IMR-90 (cell line): Measurements from ENCODE around the gene SERPINA5. TPM values are rescaled to one million over a fixed set of nuclear protein-coding genes. Genes with fewer than 3 reads are reported as not detected.

Source experiments
- ATAC-seq: fragments of 200-7000 bp; cut with Tn5 transposase; 2 replicates; pipeline ENCODE4 v1.9.1; 2020; ENCODE audit warnings: low read depth, mild to moderate bottlenecking, moderate library complexity
- BruUV-seq: library from RNA; stranded (reverse); fragments of 400-500 nt; replicated peaks from 2 replicates; lab custom pipeline; 2021; lab: Mats Ljungman, UMichigan
- CTCF ChIA-PET: fragments of 300-600 bp; formaldehyde crosslinking; extraction: SDS; loops from one replicate; lab custom pipeline; 2021; ENCODE audit warnings: antibody characterized with exemption; lab: Yijun Ruan, JAX
- POLR2A ChIA-PET: fragments of 300-600 bp; sonication (Branson Sonifier 250); formaldehyde crosslinking; loops from one replicate; lab custom pipeline; 2022; ENCODE audit warnings: antibody characterized with exemption; ENCODE audit not compliant: unreplicated experiment; lab: Charles Lee
- DNase-seq: peaks from one replicate; pipeline ENCODE4 v3.0.0; 2013
- H2AFZ ChIP-seq: replicated peaks from 2 replicates; pipeline ENCODE3; 2013; ENCODE audit warnings: low read length, mild to moderate bottlenecking; ENCODE audit not compliant: poor library complexity
- H2AK5ac ChIP-seq: 2 replicates; pipeline ENCODE4 v1.6.1; 2013; ENCODE audit warnings: low read depth, low read length, inconsistent platforms
- H2AK9ac ChIP-seq: replicated peaks from 2 replicates; pipeline ENCODE3; 2013; ENCODE audit warnings: mild to moderate bottlenecking, low read depth, low read length, moderate library complexity; ENCODE audit not compliant: poor library complexity
- H2BK120ac ChIP-seq: 2 replicates; pipeline ENCODE4 v1.6.1; 2013; ENCODE audit warnings: low read depth, low read length, inconsistent platforms
- H2BK15ac ChIP-seq: 3 replicates; pipeline ENCODE4 v1.6.1; 2013; ENCODE audit warnings: low read depth, low read length, inconsistent platforms
- H2BK20ac ChIP-seq: 2 replicates; pipeline ENCODE4 v1.6.1; 2013; ENCODE audit warnings: low read depth, mild to moderate bottlenecking, inconsistent platforms, low read length, moderate library complexity
- H2BK5ac ChIP-seq: 2 replicates; pipeline ENCODE4 v1.6.1; 2013; ENCODE audit warnings: mild to moderate bottlenecking, low read depth, low read length, inconsistent platforms; ENCODE audit not compliant: poor library complexity, severe bottlenecking
- H3K14ac ChIP-seq: replicated peaks from 2 replicates; pipeline ENCODE4 v1.6.1; 2013; ENCODE audit warnings: low read depth, low read length, inconsistent platforms
- H3K18ac ChIP-seq: 2 replicates; pipeline ENCODE4 v1.6.1; 2013; ENCODE audit warnings: low read depth, low read length, control low read depth
- H3K23ac ChIP-seq: 2 replicates; pipeline ENCODE4 v1.6.1; 2013; ENCODE audit warnings: low read depth, low read length, inconsistent platforms
- H3K27ac ChIP-seq: 2 replicates; pipeline ENCODE4 v1.5.1; 2013; ENCODE audit warnings: mild to moderate bottlenecking, control low read depth, low read length; ENCODE audit not compliant: insufficient read depth
- H3K27me3 ChIP-seq: 2 replicates; pipeline ENCODE4 v1.6.1; 2013; ENCODE audit warnings: low read length; ENCODE audit not compliant: control insufficient read depth, insufficient read depth
- H3K36me3 ChIP-seq: 2 replicates; pipeline ENCODE4 v1.6.1; 2013; ENCODE audit warnings: low read length, mixed read lengths; ENCODE audit not compliant: control insufficient read depth, insufficient read depth
- H3K4ac ChIP-seq: 2 replicates; pipeline ENCODE4 v1.6.1; 2013; ENCODE audit warnings: low read depth, low read length, inconsistent platforms
- H3K4me1 ChIP-seq: 2 replicates; pipeline ENCODE4 v1.6.1; 2013; ENCODE audit warnings: low read length, mixed read lengths; ENCODE audit not compliant: control insufficient read depth, insufficient read depth
- H3K4me2 ChIP-seq: 2 replicates; pipeline ENCODE4 v1.6.1; 2013; ENCODE audit warnings: low read depth, mild to moderate bottlenecking, control low read depth, low read length, moderate library complexity
- H3K4me3 ChIP-seq: 2 replicates; pipeline ENCODE4 v1.5.1; 2013; ENCODE audit warnings: low read depth, mild to moderate bottlenecking, control low read depth, low read length, moderate library complexity; ENCODE audit not compliant: insufficient read depth
- H3K56ac ChIP-seq: 2 replicates; pipeline ENCODE4 v1.6.1; 2013; ENCODE audit warnings: low read length, inconsistent platforms; ENCODE audit not compliant: insufficient read depth; ENCODE audit errors: extremely low read depth
- H3K79me1 ChIP-seq, 2 experiments: 2 replicates each; pipeline ENCODE4 v1.6.1; 2013; ENCODE audit warnings: low read length in 2 of 2, inconsistent platforms in 1 of 2, low read depth in 1 of 2
- H3K9ac ChIP-seq: 2 replicates; pipeline ENCODE4 v1.6.1; 2013; ENCODE audit warnings: low read depth, low read length, control low read depth
- H3K9me1 ChIP-seq: 2 replicates; pipeline ENCODE4 v1.6.1; 2013; ENCODE audit warnings: low read length, inconsistent platforms; ENCODE audit not compliant: insufficient read depth
- H3K9me3 ChIP-seq: 2 replicates; pipeline ENCODE4 v1.6.1; 2013; ENCODE audit warnings: low read length; ENCODE audit not compliant: control insufficient read depth, insufficient read depth
- H4K20me1 ChIP-seq: 2 replicates; pipeline ENCODE4 v1.6.1; 2013; ENCODE audit warnings: low read length, inconsistent platforms; ENCODE audit not compliant: insufficient read depth
- H4K5ac ChIP-seq: 2 replicates; pipeline ENCODE4 v1.6.1; 2013; ENCODE audit warnings: mild to moderate bottlenecking, low read depth, low read length, control low read depth
- H4K8ac ChIP-seq, 2 experiments: 2 replicates each; pipeline ENCODE4 v1.6.1; 2013; ENCODE audit warnings: low read depth in 2 of 2, low read length in 2 of 2, control low read depth in 1 of 2, inconsistent platforms in 1 of 2
- H4K91ac ChIP-seq: 2 replicates; pipeline ENCODE4 v1.6.1; 2013; ENCODE audit warnings: low read depth, low read length, inconsistent platforms; ENCODE audit not compliant: insufficient read depth
- BHLHE40 ChIP-seq: fragments of 150-350 bp; IDR thresholded peaks from 2 replicates; pipeline ENCODE4 v1.6.1; 2016; ENCODE audit warnings: mild to moderate bottlenecking, low read depth, low read length
- CEBPB ChIP-seq: IDR thresholded peaks from 2 replicates; pipeline ENCODE4 v1.6.1; 2012; ENCODE audit warnings: low read depth, low read length, improper control_type of control experiment
- CHD1 ChIP-seq: IDR thresholded peaks from 2 replicates; pipeline ENCODE4 v1.6.1; 2012; ENCODE audit warnings: low read depth, low read length, improper control_type of control experiment
- FOS ChIP-seq: fragments of 150-350 bp; IDR thresholded peaks from 2 replicates; pipeline ENCODE4 v1.6.1; 2016; ENCODE audit warnings: low read depth, low read length
- MAFK ChIP-seq: IDR thresholded peaks from 2 replicates; pipeline ENCODE4 v1.6.1; 2012; ENCODE audit warnings: low read depth, low read length, improper control_type of control experiment
- MAZ ChIP-seq: IDR thresholded peaks from 2 replicates; pipeline ENCODE4 v1.6.1; 2012; ENCODE audit warnings: low read depth, mild to moderate bottlenecking, low read length, improper control_type of control experiment, moderate library complexity, borderline replicate concordance
- MXI1 ChIP-seq: IDR thresholded peaks from 2 replicates; pipeline ENCODE4 v1.6.1; 2012; ENCODE audit warnings: low read depth, mild to moderate bottlenecking, low read length, moderate library complexity, borderline replicate concordance
- NFE2L2 ChIP-seq: fragments of 150-350 bp; IDR thresholded peaks from 2 replicates; pipeline ENCODE4 v1.6.1; 2016; ENCODE audit warnings: low read depth, mild to moderate bottlenecking, low read length
- POLR2A ChIP-seq: IDR thresholded peaks from 2 replicates; pipeline ENCODE4 v1.6.1; 2012; ENCODE audit warnings: mild to moderate bottlenecking, low read depth, low read length
- RAD21 ChIP-seq: IDR thresholded peaks from 2 replicates; pipeline ENCODE4 v1.6.1; 2012; ENCODE audit warnings: low read length, improper control_type of control experiment
- RCOR1 ChIP-seq: IDR thresholded peaks from 2 replicates; pipeline ENCODE4 v1.6.1; 2012; ENCODE audit warnings: mild to moderate bottlenecking, low read length, improper control_type of control experiment; ENCODE audit not compliant: insufficient replicate concordance
- RFX5 ChIP-seq: IDR thresholded peaks from 2 replicates; pipeline ENCODE4 v1.8.0; 2012; ENCODE audit warnings: low read depth, mild to moderate bottlenecking, low read length, moderate library complexity
- SMC3 ChIP-seq: fragments of 150-350 bp; IDR thresholded peaks from 2 replicates; pipeline ENCODE4 v1.6.1; 2016; ENCODE audit warnings: low read depth, mild to moderate bottlenecking, antibody characterized with exemption, low read length, moderate library complexity
- WGBS, 2 experiments: methylation state at CpG; one replicate each; pipeline versions ENCODE4 v1.1.5 to v1.1.7; 2013; ENCODE audit warnings: missing lambda C conversion rate in 2 of 2; ENCODE audit not compliant: insufficient read length in 1 of 2; ENCODE audit errors: extremely low coverage in 2 of 2; 5-methylcytosine and 5-hydroxymethylcytosine counted together
- dilution Hi-C: fragments of 300-500 bp; cut with HindIII; formaldehyde crosslinking; loops from one replicate; pipeline ENCODE4 v1.14.3; 2018; ENCODE audit warnings: low sequenced_read_pairs; ENCODE audit not compliant: unreplicated experiment
- in situ Hi-C: fragments of 300-500 bp; cut with MboI; formaldehyde crosslinking; loops from 3 replicates; pipeline ENCODE4 v1.14.3; 2019; ENCODE audit warnings: low sequenced_read_pairs, inconsistent platforms, mixed read lengths
- intact Hi-C: fragments of 100-400 bp; cut with micrococcal nuclease; formaldehyde crosslinking; loops from 2 replicates; pipeline ENCODE4 v1.10.0; 2022
- polyA plus RNA-seq, 3 experiments: library from polyadenylated mRNA; depleted of rRNA; stranded (reverse); fragments of >200 nt; gene quantifications; 2 replicates each; pipeline ENCODE4 v1.2.3, GENCODE V29; 2012; ENCODE audit warnings: low replicate concordance in 1 of 3
- total RNA-seq: library from RNA; depleted of rRNA; stranded (reverse); fragments of >200 nt; gene quantifications from 2 replicates; pipeline ENCODE4 v1.2.3, GENCODE V29; 2012
- TF ChIP-seq, protein P1 (sequence below): fragments of 150-350 bp; IDR thresholded peaks from 2 replicates; pipeline ENCODE4 v1.6.1; 2017; ENCODE audit warnings: mild to moderate bottlenecking, antibody characterized with exemption, low read length, low read depth
- TF ChIP-seq, protein P2 (sequence below): fragments of 150-350 bp; IDR thresholded peaks from 2 replicates; pipeline ENCODE4 v1.6.1; 2016; ENCODE audit warnings: low read depth, mild to moderate bottlenecking, low read length, moderate library complexity, borderline replicate concordance
- TF ChIP-seq, protein P3 (sequence below): conservative IDR thresholded peaks from 2 replicates; pipeline ENCODE4 v1.5.1; 2012; ENCODE audit warnings: mild to moderate bottlenecking, low read depth, low read length, improper control_type of control experiment

Gene SERPINA5
- total and polyA plus RNA-seq, 2 of the 4 experiments (the other 2 are of a cell fraction), result not detected

DNA sequence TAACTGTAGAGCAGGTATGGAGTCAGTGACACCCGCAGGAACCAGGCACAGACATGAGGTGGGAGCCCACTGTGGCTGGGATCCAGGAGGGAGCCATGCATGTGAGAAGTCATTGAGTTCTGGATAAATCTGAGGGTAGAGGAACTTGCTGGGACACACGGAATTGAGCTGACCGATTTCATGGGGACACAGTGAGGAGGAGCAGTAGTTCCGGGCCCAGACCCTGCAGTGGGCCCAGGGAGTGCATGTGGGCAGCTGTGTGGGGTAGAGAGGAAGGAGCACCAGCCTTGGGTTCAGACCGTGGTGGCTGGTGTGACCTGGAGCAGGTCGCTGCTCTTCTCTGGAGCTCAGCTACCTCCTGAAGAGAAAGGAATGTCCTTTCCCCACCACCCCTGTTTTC is 39.4 kb downstream of the SERPINA5 start:
- in situ Hi-C loops (no loop called here), intact Hi-C loops (no loop called here), dilution Hi-C loops (no loop called here)
- Histone ChIP-seq H4K8ac (no peak overlapping the region), H3K4me1 (no peaks in the 10 kb centered on the region), H2BK20ac (no peak overlapping the region), H3K4ac (no peak overlapping the region), H3K27ac (no peak overlapping the region), H2AK5ac (no peak overlapping the region), H3K27me3 (peaks cover 10% of the 10 kb centered on the region), H4K91ac (no peak overlapping the region), H3K14ac (no peak overlapping the region), H2AFZ (no peak overlapping the region), H2BK120ac (no peak overlapping the region), H3K9me1 (no peaks in the 10 kb centered on the region), H3K56ac (no peak overlapping the region), H3K36me3 (no peaks in the 10 kb centered on the region), H3K9ac (no peak overlapping the region), H3K79me1 (no peaks in the 10 kb centered on the region), H3K4me3 (no peak overlapping the region), H3K23ac (no peak overlapping the region), H3K9me3 (peaks cover 27% of the 10 kb centered on the region), H2BK15ac (no peak overlapping the region), H3K18ac (no peak overlapping the region), H4K5ac (no peak overlapping the region), H2BK5ac (no peak overlapping the region), H3K4me2 (no peak overlapping the region), H2AK9ac (no peak overlapping the region), H4K20me1 (no peaks in the 10 kb centered on the region)
- DNase-seq, result no peak
- ChIA-PET POLR2A (interaction anchor here (0.6 kb wide), 1 partner anchor 13 kb away, joined by 3 read pairs; no protein-coding TSS in a partner anchor), CTCF (no interaction called here)
- BruUV-seq, result no TSS peak
- 25% methylated on average over 1 of the region's 6 CpGs; no CpG with 5 or more reads in 1 of the 2 experiments for WGBS, 2 experiments
- TF ChIP-seq NFE2L2, result no peak
- no peak for TF ChIP-seq RAD21
- TF ChIP-seq RFX5, result no peak
- TF ChIP-seq, protein P1, sequence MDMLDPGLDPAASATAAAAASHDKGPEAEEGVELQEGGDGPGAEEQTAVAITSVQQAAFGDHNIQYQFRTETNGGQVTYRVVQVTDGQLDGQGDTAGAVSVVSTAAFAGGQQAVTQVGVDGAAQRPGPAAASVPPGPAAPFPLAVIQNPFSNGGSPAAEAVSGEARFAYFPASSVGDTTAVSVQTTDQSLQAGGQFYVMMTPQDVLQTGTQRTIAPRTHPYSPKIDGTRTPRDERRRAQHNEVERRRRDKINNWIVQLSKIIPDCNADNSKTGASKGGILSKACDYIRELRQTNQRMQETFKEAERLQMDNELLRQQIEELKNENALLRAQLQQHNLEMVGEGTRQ, result no peak
- TF ChIP-seq, protein P2, sequence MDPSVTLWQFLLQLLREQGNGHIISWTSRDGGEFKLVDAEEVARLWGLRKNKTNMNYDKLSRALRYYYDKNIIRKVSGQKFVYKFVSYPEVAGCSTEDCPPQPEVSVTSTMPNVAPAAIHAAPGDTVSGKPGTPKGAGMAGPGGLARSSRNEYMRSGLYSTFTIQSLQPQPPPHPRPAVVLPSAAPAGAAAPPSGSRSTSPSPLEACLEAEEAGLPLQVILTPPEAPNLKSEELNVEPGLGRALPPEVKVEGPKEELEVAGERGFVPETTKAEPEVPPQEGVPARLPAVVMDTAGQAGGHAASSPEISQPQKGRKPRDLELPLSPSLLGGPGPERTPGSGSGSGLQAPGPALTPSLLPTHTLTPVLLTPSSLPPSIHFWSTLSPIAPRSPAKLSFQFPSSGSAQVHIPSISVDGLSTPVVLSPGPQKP, result no peak
- TF ChIP-seq MAZ, result no peak
- TF ChIP-seq RCOR1, result no peak
- no peak for TF ChIP-seq CHD1
- no peak for TF ChIP-seq SMC3
- TF ChIP-seq MXI1, result no peak
- no peak for TF ChIP-seq CEBPB
- TF ChIP-seq POLR2A, result no peak
- TF ChIP-seq BHLHE40, result no peak
- TF ChIP-seq, protein P3, sequence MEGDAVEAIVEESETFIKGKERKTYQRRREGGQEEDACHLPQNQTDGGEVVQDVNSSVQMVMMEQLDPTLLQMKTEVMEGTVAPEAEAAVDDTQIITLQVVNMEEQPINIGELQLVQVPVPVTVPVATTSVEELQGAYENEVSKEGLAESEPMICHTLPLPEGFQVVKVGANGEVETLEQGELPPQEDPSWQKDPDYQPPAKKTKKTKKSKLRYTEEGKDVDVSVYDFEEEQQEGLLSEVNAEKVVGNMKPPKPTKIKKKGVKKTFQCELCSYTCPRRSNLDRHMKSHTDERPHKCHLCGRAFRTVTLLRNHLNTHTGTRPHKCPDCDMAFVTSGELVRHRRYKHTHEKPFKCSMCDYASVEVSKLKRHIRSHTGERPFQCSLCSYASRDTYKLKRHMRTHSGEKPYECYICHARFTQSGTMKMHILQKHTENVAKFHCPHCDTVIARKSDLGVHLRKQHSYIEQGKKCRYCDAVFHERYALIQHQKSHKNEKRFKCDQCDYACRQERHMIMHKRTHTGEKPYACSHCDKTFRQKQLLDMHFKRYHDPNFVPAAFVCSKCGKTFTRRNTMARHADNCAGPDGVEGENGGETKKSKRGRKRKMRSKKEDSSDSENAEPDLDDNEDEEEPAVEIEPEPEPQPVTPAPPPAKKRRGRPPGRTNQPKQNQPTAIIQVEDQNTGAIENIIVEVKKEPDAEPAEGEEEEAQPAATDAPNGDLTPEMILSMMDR, result no peak
- no peak for TF ChIP-seq FOS
- no peak for TF ChIP-seq MAFK
- no peak for ATAC-seq
